SK-N-SH (cell line): ENCODE data around the gene GALM. TPM values are rescaled to one million over a fixed set of nuclear protein-coding genes. Genes with fewer than 3 reads are reported as not detected.

ENCODE experiments used
- CTCF ChIA-PET: fragments of 300-600, 350-600 bp; formaldehyde crosslinking; extraction: SDS; loops from one replicate; lab custom pipeline; 2021; lab: Yijun Ruan, JAX
- POLR2A ChIA-PET: fragments of 350-600 bp; sonication (Branson Sonifier 250); formaldehyde crosslinking; extraction: SDS; loops from one replicate; lab custom pipeline; 2020; ENCODE audit warnings: antibody characterized with exemption, inconsistent platforms; lab: Yijun Ruan, JAX
- DNase-seq: peaks from one replicate; pipeline ENCODE4 v3.0.0; 2012
- H2AFZ ChIP-seq: fragments of 200-600 bp; sonication (generic); 2 replicates; pipeline ENCODE4 v1.8.1; 2016; ENCODE audit warnings: antibody characterized with exemption, mild to moderate bottlenecking, low read depth
- H3F3A ChIP-seq: fragments of 200-600 bp; sonication (generic); replicated peaks from 2 replicates; pipeline ENCODE3; 2016; ENCODE audit warnings: antibody characterized with exemption, mild to moderate bottlenecking; ENCODE audit not compliant: insufficient read depth
- H3K27ac ChIP-seq, 2 experiments: fragments of 200-500 bp in 1 of 2; fragments of 200-600 bp in 1 of 2; sonication (Bioruptor generic) in 1 of 2; sonication (generic), shearing (Covaris generic) in 1 of 2; 2 replicates each; pipeline versions ENCODE4 v1.5.1 to v1.6.1; 2014 to 2016; ENCODE audit warnings: low read depth in 2 of 2, inconsistent platforms in 1 of 2, low read length in 1 of 2, mild to moderate bottlenecking in 1 of 2, mixed read lengths in 1 of 2
- H3K27me3 ChIP-seq: fragments of 200-600 bp; sonication (generic), shearing (Covaris generic); 2 replicates; pipeline ENCODE4 v1.6.1; 2016; ENCODE audit warnings: mixed run types; ENCODE audit not compliant: insufficient read depth
- H3K36me3 ChIP-seq, 2 experiments: fragments of 200-500 bp in 1 of 2; fragments of 200-600 bp in 1 of 2; sonication (Bioruptor generic) in 1 of 2; sonication (generic) in 1 of 2; replicated peaks in 1 of 2; 2 replicates each; pipeline versions ENCODE3 to v1.5.1; 2014 to 2016; ENCODE audit warnings: low read length in 1 of 2, mild to moderate bottlenecking in 1 of 2; ENCODE audit not compliant: insufficient read depth in 2 of 2, control insufficient read depth in 1 of 2
- H3K4me1 ChIP-seq, 2 experiments: fragments of 200-500 bp in 1 of 2; fragments of 200-600 bp in 1 of 2; sonication (Bioruptor generic) in 1 of 2; sonication (generic), shearing (Covaris generic) in 1 of 2; 2 replicates each; pipeline versions ENCODE4 v1.5.1 to v1.6.1; 2014 to 2016; ENCODE audit warnings: low read depth in 1 of 2, low read length in 1 of 2, mixed run types in 1 of 2; ENCODE audit not compliant: insufficient read depth in 2 of 2, control insufficient read depth in 1 of 2
- H3K4me2 ChIP-seq: fragments of 200-600 bp; sonication (generic), shearing (Covaris generic); 2 replicates; pipeline ENCODE4 v1.6.1; 2017; ENCODE audit warnings: mixed run types
- H3K4me3 ChIP-seq, 2 experiments: fragments of 200-500 bp in 1 of 2; fragments of 200-600 bp in 1 of 2; sonication (Bioruptor generic) in 1 of 2; sonication (generic), shearing (Covaris generic) in 1 of 2; 2 replicates each; pipeline versions ENCODE4 v1.5.1 to v1.8.1; 2014 to 2016; ENCODE audit warnings: low read depth in 2 of 2, inconsistent platforms in 1 of 2, low read length in 1 of 2, mild to moderate bottlenecking in 1 of 2, mixed read lengths in 1 of 2, moderate library complexity in 1 of 2
- H3K79me2 ChIP-seq: fragments of 200-600 bp; sonication (generic); 2 replicates; pipeline ENCODE4 v1.8.1; 2017; ENCODE audit warnings: mild to moderate bottlenecking; ENCODE audit not compliant: insufficient read depth
- H3K9ac ChIP-seq: fragments of 200-600 bp; sonication (generic); 2 replicates; pipeline ENCODE4 v1.6.1; 2017; ENCODE audit warnings: mixed run types
- H3K9me2 ChIP-seq: fragments of 200-600 bp; sonication (generic); 2 replicates; pipeline ENCODE4 v1.6.1; 2017; ENCODE audit warnings: mixed run types
- H3K9me3 ChIP-seq: fragments of 200-600 bp; sonication (generic); 2 replicates; pipeline ENCODE4 v1.6.1; 2017; ENCODE audit warnings: mixed run types, mild to moderate bottlenecking, moderate library complexity
- H4K20me1 ChIP-seq: fragments of 200-600 bp; sonication (generic); 2 replicates; pipeline ENCODE4 v1.6.1; 2017; ENCODE audit warnings: mild to moderate bottlenecking, mixed run types; ENCODE audit not compliant: insufficient read depth
- ELF1 ChIP-seq: IDR thresholded peaks from 2 replicates; pipeline ENCODE4 v1.4.0; 2012
- EZH2phosphoT487 ChIP-seq: fragments of 200-600 bp; sonication (generic); IDR thresholded peaks from 2 replicates; pipeline ENCODE4 v1.6.1; 2017; ENCODE audit warnings: low read depth, mixed run types, mild to moderate bottlenecking, antibody characterized with exemption, moderate library complexity, borderline replicate concordance
- FOSL2 ChIP-seq: IDR thresholded peaks from 2 replicates; pipeline ENCODE4 v1.4.0; 2012; ENCODE audit warnings: low read depth, mild to moderate bottlenecking, moderate library complexity, borderline replicate concordance
- FOXM1 ChIP-seq: IDR thresholded peaks from 2 replicates; pipeline ENCODE4 v1.4.0; 2012; ENCODE audit warnings: low read depth, mild to moderate bottlenecking
- GABPA ChIP-seq: IDR thresholded peaks from 2 replicates; pipeline ENCODE4 v1.4.0; 2012; ENCODE audit warnings: low read depth, mild to moderate bottlenecking
- JUND ChIP-seq: IDR thresholded peaks from 2 replicates; pipeline ENCODE4 v1.4.0; 2012
- MXI1 ChIP-seq: IDR thresholded peaks from 2 replicates; pipeline ENCODE4 v1.6.1; 2012; ENCODE audit warnings: mild to moderate bottlenecking, low read depth, low read length, improper control_type of control experiment
- NRF1 ChIP-seq: IDR thresholded peaks from 2 replicates; pipeline ENCODE4 v1.6.1; 2012; ENCODE audit warnings: low read depth, mild to moderate bottlenecking, low read length
- RAD21 ChIP-seq: IDR thresholded peaks from 2 replicates; pipeline ENCODE4 v1.6.1; 2012; ENCODE audit warnings: mild to moderate bottlenecking, low read length
- RFX5 ChIP-seq: IDR thresholded peaks from 2 replicates; pipeline ENCODE4 v1.6.1; 2012; ENCODE audit warnings: mild to moderate bottlenecking, improper control_type of control experiment, low read length
- RXRA ChIP-seq: IDR thresholded peaks from 2 replicates; pipeline ENCODE4 v1.4.0; 2012; ENCODE audit warnings: low read depth, mild to moderate bottlenecking, borderline replicate concordance
- TAF1 ChIP-seq: IDR thresholded peaks from 2 replicates; pipeline ENCODE4 v1.6.1; 2012; ENCODE audit warnings: low read depth, mild to moderate bottlenecking, low read length, moderate library complexity, borderline replicate concordance
- TCF12 ChIP-seq: IDR thresholded peaks from 2 replicates; pipeline ENCODE4 v1.4.0; 2012
- TEAD4 ChIP-seq: IDR thresholded peaks from 2 replicates; pipeline ENCODE4 v1.4.0; 2012; ENCODE audit warnings: mild to moderate bottlenecking, borderline replicate concordance; ENCODE audit not compliant: insufficient read depth
- YY1 ChIP-seq: IDR thresholded peaks from 2 replicates; pipeline ENCODE4 v1.4.0; 2012; ENCODE audit warnings: low read depth, mild to moderate bottlenecking
- WGBS: methylation state at CpG from one replicate; pipeline ENCODE4 v1.1.6; 2017; ENCODE audit warnings: low lambda C conversion rate; 5-methylcytosine and 5-hydroxymethylcytosine counted together
- polyA plus RNA-seq, 3 experiments: library from polyadenylated mRNA; depleted of rRNA; stranded (reverse); fragments of >200 nt; gene quantifications; 2 replicates each; pipeline ENCODE4 v1.2.3, GENCODE V29; 2012
- TF ChIP-seq, protein P1 (sequence below): fragments of 150-350 bp; IDR thresholded peaks from 2 replicates; pipeline ENCODE4 v1.6.1; 2017; ENCODE audit warnings: antibody characterized with exemption, low read length, low read depth, borderline replicate concordance
- TF ChIP-seq, protein P2 (sequence below): IDR thresholded peaks from 2 replicates; pipeline ENCODE4 v1.4.0; 2012; ENCODE audit warnings: low read depth, borderline replicate concordance
- TF ChIP-seq, protein P3 (sequence below): IDR thresholded peaks from 2 replicates; pipeline ENCODE4 v1.6.1; 2012; ENCODE audit warnings: mild to moderate bottlenecking, low read depth, low read length, moderate library complexity
- TF ChIP-seq, protein P4 (sequence below): fragments of 150-350 bp; IDR thresholded peaks from 2 replicates; pipeline ENCODE4 v1.6.1; 2016; ENCODE audit warnings: mild to moderate bottlenecking, low read depth, low read length
- TF ChIP-seq, protein P5 (sequence below): IDR thresholded peaks from 2 replicates; pipeline ENCODE4 v1.4.0; 2012; ENCODE audit warnings: low read depth, borderline replicate concordance

Gene GALM
- polyA plus RNA-seq, 1 of the 3 experiments (the other 2 are of a cell fraction) = 17.9 TPM

DNA sequence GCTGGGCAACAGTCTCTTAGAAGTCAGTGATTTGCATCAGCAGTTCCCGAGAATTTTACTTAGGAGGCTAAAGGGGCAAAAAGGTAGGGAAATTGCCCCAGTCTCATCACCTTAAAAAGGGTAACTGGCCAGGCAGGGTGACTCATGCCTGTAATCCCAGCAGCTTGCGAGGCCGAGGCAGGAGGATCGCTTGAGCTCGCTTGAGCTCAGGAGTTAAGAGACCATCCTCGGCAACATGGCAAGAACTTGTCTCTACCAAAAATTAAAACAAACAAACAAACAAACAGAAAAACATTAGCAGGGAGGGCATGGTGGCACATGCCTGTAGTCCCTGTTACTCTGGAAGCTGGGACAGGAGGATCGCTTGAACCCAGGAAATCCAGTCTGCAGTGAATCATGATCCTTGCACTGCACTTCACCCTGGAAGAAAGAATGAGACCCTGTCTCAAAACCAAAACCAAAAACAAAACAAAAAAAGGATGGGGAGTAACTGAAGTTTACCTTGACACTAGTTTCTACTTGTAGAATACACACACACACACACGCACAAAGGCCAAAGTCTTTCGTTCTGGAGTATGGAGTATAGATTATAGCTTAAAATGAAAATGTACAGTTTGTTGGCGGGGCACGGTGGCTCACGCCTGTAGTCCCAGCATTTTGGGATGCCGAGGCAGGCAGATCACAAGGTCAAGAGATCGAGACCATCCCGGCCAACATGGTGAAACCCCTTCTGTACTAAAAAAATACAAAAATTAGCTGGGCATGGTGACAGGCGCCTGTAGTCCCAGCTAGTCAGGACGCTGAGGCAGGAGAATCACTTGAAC lies 109.4 kb downstream of the GALM start:
- peaks cover 13% of the 10 kb centered on the region; the same call in 1 of the 2 replicates for H3K79me2 ChIP-seq
- no peaks in the 10 kb centered on the region for H3K36me3 ChIP-seq
- no peaks in the 10 kb centered on the region for H4K20me1 ChIP-seq
- DNase-seq = no peak
- TF ChIP-seq, protein P1, sequence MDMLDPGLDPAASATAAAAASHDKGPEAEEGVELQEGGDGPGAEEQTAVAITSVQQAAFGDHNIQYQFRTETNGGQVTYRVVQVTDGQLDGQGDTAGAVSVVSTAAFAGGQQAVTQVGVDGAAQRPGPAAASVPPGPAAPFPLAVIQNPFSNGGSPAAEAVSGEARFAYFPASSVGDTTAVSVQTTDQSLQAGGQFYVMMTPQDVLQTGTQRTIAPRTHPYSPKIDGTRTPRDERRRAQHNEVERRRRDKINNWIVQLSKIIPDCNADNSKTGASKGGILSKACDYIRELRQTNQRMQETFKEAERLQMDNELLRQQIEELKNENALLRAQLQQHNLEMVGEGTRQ = no peak
- TF ChIP-seq, protein P2, sequence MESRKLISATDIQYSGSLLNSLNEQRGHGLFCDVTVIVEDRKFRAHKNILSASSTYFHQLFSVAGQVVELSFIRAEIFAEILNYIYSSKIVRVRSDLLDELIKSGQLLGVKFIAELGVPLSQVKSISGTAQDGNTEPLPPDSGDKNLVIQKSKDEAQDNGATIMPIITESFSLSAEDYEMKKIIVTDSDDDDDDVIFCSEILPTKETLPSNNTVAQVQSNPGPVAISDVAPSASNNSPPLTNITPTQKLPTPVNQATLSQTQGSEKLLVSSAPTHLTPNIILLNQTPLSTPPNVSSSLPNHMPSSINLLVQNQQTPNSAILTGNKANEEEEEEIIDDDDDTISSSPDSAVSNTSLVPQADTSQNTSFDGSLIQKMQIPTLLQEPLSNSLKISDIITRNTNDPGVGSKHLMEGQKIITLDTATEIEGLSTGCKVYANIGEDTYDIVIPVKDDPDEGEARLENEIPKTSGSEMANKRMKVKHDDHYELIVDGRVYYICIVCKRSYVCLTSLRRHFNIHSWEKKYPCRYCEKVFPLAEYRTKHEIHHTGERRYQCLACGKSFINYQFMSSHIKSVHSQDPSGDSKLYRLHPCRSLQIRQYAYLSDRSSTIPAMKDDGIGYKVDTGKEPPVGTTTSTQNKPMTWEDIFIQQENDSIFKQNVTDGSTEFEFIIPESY = no peak
- no peak for TF ChIP-seq EZH2phosphoT487
- no peak for TF ChIP-seq RFX5
- TF ChIP-seq RAD21 = no peak
- TF ChIP-seq NRF1 = no peak
- no peak for TF ChIP-seq YY1
- TF ChIP-seq TEAD4 = no peak
- no peak for TF ChIP-seq GABPA
- TF ChIP-seq MXI1 = no peak
- TF ChIP-seq TCF12 = no peak
- no peak for TF ChIP-seq FOXM1
- TF ChIP-seq, protein P3, sequence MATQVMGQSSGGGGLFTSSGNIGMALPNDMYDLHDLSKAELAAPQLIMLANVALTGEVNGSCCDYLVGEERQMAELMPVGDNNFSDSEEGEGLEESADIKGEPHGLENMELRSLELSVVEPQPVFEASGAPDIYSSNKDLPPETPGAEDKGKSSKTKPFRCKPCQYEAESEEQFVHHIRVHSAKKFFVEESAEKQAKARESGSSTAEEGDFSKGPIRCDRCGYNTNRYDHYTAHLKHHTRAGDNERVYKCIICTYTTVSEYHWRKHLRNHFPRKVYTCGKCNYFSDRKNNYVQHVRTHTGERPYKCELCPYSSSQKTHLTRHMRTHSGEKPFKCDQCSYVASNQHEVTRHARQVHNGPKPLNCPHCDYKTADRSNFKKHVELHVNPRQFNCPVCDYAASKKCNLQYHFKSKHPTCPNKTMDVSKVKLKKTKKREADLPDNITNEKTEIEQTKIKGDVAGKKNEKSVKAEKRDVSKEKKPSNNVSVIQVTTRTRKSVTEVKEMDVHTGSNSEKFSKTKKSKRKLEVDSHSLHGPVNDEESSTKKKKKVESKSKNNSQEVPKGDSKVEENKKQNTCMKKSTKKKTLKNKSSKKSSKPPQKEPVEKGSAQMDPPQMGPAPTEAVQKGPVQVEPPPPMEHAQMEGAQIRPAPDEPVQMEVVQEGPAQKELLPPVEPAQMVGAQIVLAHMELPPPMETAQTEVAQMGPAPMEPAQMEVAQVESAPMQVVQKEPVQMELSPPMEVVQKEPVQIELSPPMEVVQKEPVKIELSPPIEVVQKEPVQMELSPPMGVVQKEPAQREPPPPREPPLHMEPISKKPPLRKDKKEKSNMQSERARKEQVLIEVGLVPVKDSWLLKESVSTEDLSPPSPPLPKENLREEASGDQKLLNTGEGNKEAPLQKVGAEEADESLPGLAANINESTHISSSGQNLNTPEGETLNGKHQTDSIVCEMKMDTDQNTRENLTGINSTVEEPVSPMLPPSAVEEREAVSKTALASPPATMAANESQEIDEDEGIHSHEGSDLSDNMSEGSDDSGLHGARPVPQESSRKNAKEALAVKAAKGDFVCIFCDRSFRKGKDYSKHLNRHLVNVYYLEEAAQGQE = no peak
- TF ChIP-seq, protein P4, sequence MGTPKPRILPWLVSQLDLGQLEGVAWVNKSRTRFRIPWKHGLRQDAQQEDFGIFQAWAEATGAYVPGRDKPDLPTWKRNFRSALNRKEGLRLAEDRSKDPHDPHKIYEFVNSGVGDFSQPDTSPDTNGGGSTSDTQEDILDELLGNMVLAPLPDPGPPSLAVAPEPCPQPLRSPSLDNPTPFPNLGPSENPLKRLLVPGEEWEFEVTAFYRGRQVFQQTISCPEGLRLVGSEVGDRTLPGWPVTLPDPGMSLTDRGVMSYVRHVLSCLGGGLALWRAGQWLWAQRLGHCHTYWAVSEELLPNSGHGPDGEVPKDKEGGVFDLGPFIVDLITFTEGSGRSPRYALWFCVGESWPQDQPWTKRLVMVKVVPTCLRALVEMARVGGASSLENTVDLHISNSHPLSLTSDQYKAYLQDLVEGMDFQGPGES = no peak
- no peak for TF ChIP-seq TAF1
- no peak for TF ChIP-seq RXRA
- no peak for TF ChIP-seq FOSL2
- TF ChIP-seq ELF1 = no peak
- no peak for TF ChIP-seq JUND
- TF ChIP-seq, protein P5, sequence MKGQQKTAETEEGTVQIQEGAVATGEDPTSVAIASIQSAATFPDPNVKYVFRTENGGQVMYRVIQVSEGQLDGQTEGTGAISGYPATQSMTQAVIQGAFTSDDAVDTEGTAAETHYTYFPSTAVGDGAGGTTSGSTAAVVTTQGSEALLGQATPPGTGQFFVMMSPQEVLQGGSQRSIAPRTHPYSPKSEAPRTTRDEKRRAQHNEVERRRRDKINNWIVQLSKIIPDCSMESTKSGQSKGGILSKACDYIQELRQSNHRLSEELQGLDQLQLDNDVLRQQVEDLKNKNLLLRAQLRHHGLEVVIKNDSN = no peak
- H3K4me3 ChIP-seq = no peak overlapping the region
- peaks cover 5 to 7% of the 10 kb centered on the region in 2 experiments; a peak in 2 of 4 replicates for H3K4me1 ChIP-seq
- peaks cover 8% of the 10 kb centered on the region for H3F3A ChIP-seq
- H3K27me3 ChIP-seq = no peaks in the 10 kb centered on the region
- no peak overlapping the region for H2AFZ ChIP-seq
- no peaks in the 10 kb centered on the region for H3K9me2 ChIP-seq
- H3K4me2 ChIP-seq = no peak overlapping the region
- H3K27ac ChIP-seq = no peak overlapping the region
- H3K9me3 ChIP-seq = no peaks in the 10 kb centered on the region
- WGBS = 93% methylated on average over 17 of the region's 17 CpGs
- POLR2A ChIA-PET = interaction anchor here (0.9 to 2.6 kb wide), 2 partner anchors 10 to 24 kb away, joined by 3 to 24 read pairs; partner anchors contain the start of gene SRSF7
- H3K9ac ChIP-seq = no peak overlapping the region
- CTCF ChIA-PET = interaction anchor here (1.3 kb wide), 1 partner anchor 29 kb away, joined by 3 read pairs; no protein-coding TSS in a partner anchor
